Stimulated activated CD4-positive, alpha-beta T cell treated with anti-CD3 and anti-CD28 coated beads, Interleukin-12 subunit alpha, Interleukin-12 subunit beta, amount 100 ng/mL, for 24 hours (primary cell): ENCODE measurements around the gene DCBLD2.

ENCODE experiments used
- DNase-seq, 2 experiments: peaks; one replicate each; pipeline ENCODE4 v3.0.0-alpha.2; 2020; ENCODE audit warnings: low read depth in 2 of 2

The DCBLD2 gene

DNA sequence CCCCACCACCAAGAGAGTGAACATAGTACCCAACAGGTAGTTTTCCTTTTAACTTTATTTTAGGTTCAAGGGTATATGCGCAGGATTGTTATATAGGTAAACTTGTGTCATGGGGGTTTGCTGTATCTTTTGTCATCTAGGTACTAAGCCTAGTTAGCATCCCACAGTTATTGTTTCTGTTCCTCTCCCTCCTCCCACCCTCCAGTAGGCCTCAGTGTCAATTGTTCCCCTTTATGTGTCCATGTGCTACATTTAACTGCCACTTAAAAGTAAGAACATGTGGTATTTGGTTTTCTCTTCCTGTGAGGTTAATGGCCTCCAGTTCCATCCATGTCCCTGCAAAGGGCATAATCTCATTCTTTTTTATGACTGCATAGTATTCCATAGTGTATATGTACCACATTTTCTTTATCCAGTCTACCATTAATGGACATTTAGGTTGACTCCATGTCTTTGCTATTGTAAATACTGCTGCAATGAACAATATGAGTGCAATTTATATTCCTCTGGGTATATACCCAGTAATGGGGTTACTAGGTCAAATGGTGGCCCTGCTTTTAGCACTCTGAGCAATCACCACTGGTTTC lies 72.2 kb downstream of the DCBLD2 start:
- no peak for DNase-seq

DNA sequence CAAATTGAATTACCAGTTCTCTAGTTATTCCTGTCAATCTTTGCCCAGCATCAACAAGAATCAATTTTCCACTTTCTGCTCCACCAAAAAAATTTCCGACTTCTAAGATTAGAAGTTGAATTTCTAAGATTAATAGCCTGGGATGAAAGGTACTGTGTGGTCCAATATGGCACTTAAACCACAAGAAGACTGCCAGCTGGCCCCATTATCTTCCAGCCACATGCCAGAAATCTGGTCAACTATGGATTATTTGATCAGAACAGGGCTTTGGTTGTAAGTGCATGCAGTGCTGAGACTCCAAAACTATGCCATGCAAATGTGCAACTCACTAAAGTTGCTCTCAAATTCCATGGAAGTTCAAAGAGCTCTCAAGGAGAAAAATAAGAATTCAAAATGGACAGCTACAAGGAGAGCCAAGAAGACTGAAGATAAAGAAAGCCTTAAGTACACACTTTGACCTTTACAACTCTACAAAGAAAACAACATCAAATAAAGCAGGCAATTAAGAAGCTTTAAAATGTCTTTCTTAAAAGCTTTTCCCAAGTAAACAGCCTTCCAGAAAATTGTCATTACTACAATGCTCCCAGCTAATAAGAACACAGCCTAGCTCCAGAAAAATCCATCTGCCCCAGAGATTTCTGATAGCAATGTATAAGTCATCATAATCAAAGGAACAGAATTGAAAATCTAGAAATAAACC lies 74.1 kb downstream of the DCBLD2 start:
- DNase-seq = no peak

DNA sequence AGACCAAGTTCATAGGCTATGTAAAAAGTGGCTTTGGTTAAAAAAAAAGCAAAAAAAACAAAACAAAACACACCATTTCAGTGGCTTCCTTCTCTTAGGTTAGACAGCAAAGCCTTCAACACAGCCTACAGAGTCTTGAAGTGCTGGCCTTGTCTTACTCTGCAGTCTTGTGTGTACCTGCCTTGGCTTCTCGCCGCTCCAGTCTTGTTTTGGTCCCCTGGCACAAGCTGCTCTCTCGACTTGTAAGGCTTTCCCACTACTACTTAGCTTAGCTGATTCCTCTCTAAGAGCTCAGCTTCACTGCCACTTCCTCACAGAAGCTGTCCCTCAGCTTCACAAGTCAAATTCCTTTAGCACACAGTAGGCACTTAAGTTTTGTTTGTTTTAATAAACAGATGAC lies 75.4 kb downstream of the DCBLD2 start:
- no peak for DNase-seq

DNA sequence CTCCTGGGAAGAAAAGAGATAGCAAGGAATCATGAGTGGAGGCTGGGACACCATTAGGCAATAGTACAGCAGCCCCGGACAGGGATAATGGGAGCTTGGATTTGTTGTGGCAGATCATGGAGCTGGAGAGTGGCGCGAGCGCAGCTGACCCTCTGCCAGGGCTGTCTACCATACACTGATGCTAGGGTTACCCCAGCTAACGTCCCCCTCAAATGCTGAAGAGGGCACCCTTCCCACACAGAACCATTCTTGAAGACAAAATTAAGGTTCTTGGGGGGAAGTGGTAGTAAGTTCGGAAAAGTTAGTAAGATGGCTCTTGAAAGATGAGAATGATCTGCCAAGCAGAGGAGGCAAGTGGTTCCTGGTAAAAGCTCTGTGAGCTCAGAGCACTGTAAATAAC lies 77.2 kb downstream of the DCBLD2 start:
- DNase-seq = no peak

DNA sequence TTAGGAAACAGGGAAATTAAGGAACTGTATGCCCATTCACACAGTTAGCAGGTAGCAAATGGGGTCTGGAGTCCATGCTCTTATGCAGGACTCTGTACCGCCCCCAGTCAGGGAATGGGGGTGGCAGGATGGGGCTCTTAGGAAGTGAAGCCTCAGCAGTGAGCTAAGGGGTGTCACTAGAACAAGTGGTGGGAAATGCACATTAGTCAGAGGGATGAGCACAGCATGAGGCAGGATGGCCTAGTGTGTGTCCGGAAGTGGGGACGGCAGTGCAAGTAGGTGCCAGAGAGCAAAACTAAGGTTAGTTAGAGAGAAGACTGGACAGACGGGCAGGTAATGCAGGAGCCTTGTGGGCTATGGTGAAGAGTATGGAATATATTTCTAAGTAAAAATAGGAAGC lies 77.7 kb downstream of the DCBLD2 start:
- DNase-seq = no peak

DNA sequence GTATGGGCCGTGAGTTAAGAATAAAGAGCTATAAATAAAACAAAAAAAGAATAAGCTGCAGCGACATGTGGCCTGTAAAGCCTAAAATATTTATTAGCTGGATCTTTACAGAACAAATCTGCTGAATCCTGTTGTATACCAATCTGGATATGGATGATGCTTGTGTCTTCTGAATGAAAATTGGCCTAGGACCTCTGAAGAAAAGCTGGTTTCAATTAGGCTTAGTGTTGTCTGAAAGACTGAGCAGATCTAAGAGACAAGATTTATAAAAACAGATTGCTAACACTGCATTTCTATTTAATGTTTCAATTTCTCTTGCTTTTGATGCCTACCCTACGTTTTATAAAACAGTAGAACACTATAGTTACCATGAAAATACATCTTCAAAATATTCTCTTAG lies 80.4 kb downstream of the DCBLD2 start:
- no peak for DNase-seq

DNA sequence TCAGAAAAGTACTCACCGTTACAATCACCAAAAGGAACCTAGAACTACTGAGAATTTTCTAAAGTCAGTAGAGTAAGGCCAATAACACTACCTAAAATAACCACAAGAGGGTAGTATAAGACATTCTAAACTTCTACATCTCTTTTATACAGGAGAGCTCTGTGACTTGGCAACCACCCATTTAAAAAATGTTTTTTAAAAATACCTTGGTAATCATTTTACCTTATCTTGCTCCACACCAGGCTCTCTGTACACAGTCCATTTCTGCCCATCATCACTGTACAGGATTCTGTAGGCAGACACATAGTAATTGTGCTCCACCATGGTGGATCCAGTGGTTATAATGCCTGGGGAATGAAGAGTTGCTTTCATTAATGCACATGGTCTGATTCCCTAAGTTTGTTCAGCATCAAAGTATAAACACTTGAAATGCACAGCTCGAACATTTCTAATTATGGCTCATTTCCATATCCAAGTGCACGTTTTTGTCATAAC lies 83.9 kb downstream of the DCBLD2 start:
- DNase-seq = no peak

DNA sequence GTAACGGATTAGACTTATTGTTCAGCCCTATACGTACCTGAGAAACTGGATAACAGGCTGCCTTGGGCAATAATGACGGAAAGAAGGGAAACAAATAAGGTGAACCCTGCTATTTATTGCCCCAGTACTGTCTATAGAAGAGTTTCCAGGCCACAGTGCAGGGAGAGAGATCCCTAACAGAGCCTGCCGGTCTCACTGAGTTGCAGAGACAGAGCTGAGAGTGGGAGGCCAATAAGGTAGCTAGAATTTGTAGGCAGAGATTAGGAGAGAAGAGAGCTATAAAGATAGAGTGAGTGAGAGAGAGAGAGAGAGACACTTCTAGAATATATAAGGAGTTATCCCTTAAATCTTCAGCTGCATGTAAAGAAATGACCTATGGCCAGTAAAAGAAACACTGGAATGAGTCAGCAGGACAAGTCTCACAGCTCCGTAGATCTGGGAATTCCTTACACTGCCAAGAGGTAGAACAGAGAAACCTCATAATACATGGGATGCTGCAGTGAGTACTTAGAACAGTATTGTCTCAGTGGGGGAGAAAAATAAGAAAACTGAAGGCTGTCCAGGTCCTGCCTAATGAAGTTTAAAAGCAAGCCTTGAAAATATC lies 86.6 kb downstream of the DCBLD2 start:
- DNase-seq = no peak

DNA sequence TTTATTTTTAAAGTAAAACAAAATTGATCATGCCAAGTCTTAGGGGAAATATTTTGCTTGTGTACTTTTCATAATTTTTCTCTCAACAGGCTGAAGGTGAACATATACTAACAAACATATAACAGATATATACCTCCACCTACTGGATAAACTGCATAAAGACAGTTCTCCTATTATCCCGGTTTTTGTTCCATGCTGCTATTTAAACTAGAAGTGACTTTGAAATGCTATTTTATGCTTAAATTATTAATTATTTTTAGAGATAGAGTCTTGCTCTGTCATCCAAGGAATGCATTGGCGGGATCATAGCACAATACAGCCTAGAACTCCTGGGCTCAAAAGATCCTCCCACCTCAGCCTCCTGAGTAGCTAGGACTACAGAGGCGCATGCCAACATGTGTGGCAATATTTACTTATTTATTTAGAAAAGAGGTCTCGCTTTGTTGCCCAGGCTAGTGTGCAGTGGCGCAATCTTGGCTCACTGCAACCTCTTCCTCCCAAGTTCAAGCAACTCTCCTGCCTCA lies 88.6 kb downstream of the DCBLD2 start:
- no peak for DNase-seq

DNA sequence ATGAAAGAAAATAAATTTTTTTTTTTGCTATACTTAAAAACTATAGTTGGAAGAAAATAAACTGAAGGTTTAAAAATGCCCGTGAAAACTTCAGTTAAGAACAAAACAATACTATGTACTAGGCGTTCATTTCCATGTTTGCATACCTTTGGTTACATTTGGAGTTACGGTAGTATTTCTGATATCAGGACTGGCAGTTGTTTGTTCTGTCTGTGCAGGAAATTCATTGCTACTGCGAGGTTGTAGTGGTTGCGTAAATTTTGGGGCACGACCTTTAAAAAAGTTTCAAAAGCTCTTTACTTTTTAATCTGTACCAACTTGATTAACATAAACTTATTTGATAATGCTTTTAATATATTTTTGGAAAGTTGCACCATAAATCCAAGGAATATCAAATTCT lies 90.4 kb downstream of the DCBLD2 start:
- no peak for DNase-seq

DNA sequence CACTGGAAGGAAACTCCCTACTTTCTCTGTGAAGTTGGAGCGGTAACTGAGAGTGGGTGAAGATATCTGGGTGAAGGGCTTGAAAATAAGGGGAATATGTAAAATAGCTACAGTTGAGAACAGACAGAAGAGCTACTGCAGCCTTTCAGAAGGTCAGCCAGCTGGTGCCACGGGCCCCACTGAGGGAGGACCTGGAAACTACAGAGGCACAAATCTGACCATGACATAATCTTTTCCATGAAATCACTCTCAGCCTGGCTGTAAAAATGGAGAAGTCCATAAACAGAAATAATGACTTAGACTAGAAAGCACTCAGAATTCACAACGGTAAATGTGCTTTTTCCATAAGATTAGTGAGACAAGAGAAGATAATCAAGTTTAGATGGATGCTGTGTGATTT lies 91.9 kb downstream of the DCBLD2 start:
- no peak for DNase-seq

DNA sequence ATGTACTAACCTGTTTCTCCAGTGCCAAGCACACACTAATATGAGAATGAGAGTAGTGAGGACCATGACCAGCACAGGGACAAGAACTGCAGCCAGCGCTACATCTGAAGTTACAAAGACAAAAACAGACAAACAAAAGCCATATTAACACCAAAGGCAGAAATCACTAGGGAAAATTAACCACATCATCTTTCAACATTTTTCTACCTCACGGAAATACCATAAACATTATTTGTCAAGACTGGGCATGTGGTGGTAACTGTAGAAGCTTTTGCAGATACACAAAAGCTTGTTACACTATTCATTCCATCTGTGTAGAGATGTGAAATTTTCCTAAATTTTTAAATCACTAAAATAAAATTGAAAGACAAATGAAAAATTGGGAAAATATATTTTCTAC lies 93.4 kb downstream of the DCBLD2 start:
- DNase-seq = no peak

DNA sequence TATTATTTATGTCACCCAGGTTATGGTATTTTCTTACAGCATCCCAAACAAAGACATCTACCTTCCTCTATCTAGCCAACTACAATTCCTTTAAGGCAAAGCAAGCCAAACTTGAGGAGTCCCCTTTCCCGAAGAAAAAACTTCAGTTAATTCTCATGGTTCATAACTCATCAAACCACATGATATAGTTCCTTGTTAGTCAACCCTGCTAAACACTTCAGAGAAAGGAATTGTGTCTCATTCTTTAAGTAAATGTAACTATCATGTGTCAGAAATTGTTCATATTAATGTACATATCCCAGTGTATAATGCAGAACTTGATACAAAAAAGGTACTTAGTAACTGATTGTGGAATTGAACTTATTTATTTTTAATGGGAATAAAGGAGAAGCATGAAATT lies 93.9 kb downstream of the DCBLD2 start:
- no peak for DNase-seq

DNA sequence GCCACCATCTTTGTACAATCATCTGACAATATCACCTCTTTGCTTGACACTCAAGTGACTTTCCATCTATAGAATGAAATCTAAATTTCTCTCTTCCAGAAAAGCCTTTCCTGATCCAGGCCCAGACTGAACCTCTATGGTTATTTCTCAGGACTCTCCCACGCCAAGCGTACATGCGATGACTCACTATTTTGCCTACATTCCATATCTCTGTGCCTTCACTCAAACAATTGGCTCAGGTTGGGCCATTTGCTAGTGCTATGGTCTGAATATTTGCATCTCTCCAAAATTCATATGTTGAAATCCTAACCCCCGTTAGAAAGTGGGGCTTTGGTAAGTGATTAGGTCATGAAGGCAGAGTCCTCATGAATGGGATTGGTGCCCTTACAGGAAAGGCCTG lies 94.5 kb downstream of the DCBLD2 start:
- DNase-seq = no peak

DNA sequence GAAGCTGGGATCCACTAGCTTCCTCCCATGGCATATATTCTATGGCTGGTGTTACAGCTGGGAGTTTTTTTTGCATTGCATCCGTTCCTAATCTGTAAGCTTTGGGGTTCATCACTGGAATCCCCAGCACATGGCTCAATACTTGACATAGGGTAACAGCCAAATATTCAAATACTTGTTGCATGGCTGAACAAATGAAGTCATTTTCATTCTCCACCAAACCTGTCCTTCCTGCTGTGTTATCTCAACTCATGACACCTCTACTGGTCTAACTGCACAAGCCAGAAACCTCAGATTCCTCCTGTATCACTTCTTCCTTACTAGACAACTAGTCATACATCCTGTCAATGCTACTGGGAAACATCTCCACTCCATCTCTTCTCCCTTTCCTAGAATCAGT lies 95.0 kb downstream of the DCBLD2 start:
- no peak for DNase-seq

DNA sequence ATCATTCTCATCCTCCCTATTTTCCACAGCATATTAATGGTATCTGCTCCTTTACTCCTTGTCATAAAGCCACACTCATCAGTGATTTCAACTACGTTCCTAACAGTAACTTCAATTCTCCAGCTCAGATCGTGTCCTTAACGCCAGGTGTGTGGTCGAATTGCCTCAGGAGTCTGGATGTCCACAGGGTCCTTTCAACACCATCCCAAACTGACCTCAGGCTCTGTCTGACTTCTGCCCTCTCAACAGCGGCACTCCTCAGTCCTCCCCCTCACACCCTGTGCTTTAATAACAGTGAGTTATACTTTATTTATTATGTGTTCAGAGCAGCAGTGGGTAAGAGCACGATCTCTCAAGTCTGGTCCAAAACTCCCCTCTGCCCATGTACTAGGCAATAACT lies 95.9 kb downstream of the DCBLD2 start:
- DNase-seq = no peak

DNA sequence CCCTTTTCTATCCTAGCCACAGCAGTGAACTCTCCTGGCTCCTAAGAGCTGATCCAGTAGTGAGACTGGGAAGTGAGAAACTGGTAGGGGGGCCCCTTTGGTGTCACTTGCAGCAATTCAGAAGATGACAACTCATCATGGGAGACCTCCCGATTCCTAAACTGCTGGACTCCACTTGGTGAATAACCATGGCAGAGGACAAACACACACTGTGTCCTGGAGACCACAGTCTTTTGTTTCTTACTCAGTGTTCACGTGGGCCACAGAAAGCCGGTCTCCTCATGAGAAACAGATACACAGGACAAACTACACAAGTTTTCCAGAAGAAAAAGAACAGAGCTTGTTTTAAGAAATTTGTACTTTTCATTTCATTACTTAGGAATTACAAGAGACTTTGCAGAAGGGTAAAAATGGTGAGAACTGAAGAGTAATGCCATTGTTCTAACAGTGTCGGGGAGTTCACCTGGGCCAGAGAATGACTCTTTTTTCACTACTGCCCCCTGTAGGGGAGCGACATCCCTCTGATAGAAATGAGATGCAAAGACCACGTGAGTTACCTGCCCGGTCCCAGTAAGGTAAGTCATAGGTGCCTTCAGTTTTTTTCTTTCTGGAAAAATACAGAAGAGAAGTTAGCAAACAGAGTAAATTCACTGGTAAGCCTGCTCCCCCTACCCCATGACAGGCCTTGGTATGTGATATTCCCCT lies 100.3 kb downstream of the DCBLD2 start:
- DNase-seq = no peak

DNA sequence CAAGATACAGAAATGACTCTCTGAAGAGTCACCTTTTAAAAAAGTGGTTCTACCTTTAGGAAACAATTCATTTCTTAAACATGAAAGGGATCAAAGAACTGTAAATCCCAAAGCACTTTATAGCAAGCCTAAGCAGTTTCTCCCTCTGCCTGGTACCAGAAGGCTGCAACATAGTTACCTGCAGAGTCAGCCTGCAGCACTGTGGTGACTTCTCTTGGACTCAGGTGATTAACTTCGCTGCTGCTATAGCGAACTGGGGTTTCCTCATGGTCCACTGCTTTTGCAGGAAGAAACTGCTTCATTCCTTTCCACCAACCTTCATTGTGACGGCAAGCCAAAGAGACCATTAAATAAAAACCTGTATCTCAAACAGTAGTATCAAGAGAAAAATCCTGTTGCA lies 101.1 kb downstream of the DCBLD2 start:
- no peak for DNase-seq

DNA sequence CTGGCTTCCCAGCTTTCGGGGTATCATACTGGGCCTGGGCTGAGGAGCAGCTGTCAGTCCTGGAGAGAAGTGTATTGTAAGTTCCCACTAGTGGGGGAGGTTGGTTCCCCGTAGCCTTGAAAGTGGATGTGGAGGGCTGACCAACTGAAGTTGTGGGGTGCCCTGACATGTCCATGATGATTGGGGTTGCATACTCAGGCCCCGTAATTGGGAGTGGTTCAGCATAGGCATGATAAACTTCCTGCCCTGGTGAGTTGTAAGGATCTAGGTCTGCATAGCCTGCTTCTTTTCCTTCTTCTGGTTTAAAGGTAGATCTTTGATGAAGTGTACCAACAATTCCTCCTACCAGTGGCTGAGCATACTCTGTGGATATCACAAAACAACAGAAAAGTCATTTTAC lies 102.0 kb downstream of the DCBLD2 start:
- DNase-seq = no peak

DNA sequence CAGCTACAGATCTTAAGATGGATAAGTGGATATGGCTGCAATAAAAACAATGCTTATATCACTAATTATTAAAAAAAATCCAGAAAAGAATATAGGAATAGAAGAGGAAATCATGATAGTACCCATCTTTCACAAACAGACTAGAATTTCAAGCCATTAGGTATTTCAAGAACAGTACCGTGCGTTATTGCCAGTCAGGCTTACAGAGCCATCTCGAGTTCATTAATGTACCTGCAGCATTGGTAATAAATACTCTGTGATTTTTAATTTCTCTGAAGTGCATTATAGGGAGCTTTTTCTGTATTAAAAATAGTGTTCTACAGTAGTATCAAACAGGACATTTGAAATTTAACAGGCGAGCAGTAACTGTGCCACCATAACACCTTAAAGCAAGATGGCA lies 102.7 kb downstream of the DCBLD2 start:
- DNase-seq = no peak

DNA sequence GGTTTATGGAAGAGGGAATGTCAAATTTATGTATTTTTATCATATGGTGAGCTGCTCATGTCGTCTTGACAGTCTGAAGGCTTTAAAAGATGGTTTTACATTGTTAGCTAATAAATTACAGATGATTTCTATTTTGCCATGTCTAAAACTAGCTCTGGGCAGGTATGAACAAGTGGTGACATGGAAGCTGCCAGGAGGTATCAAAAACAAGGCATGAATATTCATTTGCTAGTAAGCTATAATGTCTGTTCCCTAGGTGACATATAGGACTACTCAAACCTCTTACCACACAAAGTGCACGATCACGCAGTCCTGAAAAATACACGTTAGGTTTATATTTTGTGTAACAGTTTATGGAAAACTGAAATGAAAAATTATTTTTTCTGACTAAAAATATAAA lies 103.6 kb downstream of the DCBLD2 start:
- no peak for DNase-seq

DNA sequence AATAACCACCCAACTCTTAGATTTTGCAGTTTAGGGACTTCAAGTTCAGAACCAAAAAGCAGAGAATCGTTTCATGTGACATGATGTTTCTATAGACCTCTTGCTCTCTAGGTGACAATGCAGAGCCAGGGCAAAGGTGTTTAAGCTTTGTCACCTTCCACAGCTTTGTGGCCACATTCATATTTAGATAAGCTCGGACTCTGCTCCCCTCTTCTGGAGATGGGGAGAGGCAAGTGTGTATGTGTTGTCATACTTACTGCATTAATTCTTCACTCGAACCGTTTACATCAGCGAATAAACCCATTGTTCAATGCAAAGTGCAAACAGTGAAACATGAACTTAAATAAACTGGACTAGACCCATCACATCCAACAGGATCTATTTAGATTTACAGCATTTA lies 105.2 kb downstream of the DCBLD2 start:
- no peak for DNase-seq

DNA sequence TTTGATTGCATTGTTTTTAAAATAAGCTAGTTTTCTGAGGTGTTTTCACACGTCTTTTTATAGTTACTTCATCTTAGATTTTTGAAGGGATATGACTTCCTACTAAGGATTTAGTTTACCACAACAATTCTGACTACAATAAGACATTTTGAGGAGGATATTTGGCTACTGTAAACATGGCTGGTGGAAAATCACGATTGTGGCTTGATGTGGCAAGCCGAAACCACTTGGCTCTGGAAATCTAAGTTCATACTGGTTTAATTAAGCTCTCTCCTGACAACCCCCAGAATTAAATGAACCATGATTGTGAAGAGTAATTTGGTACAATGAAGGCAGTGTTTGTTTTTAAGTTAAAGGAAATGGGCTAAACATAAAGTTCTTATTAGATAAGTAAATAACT lies 107.5 kb downstream of the DCBLD2 start:
- DNase-seq = no peak
